OCI-LY3 (cell line): Measurements from ENCODE around the gene STAT5A.

Experiments used
- CTCF ChIP-seq: fragments of 200-600, 300-600 bp; sonication (generic); IDR thresholded peaks from 2 replicates; pipeline ENCODE4 v1.5.1; 2014; ENCODE audit warnings: antibody characterized with exemption, low read length, low read depth
- EZH2phosphoT487 ChIP-seq: fragments of 200-600 bp; shearing (Covaris generic); IDR thresholded peaks from 2 replicates; pipeline ENCODE4 v1.6.1; 2018; ENCODE audit warnings: antibody characterized with exemption, mixed run types, low read depth

- TF ChIP-seq CTCF (no peak), EZH2phosphoT487 (no peak)
Measured at GRCh38 chr17:42247734-42248133, 40.6 kb upstream of the STAT5A start.
